ENCODE measurements around the gene ID1. TPM values are rescaled to one million over a fixed set of nuclear protein-coding genes. Genes with fewer than 3 reads are reported as not detected.
"Not testable (repeated sequence)": the region's sequence is repeated elsewhere in the genome, so short reads cannot be mapped to it uniquely, and the experiment has no call there.

ID1 gene
- total RNA-seq, 2 experiments from 2014 or later = 0.44 to 0.71 TPM

DNA sequence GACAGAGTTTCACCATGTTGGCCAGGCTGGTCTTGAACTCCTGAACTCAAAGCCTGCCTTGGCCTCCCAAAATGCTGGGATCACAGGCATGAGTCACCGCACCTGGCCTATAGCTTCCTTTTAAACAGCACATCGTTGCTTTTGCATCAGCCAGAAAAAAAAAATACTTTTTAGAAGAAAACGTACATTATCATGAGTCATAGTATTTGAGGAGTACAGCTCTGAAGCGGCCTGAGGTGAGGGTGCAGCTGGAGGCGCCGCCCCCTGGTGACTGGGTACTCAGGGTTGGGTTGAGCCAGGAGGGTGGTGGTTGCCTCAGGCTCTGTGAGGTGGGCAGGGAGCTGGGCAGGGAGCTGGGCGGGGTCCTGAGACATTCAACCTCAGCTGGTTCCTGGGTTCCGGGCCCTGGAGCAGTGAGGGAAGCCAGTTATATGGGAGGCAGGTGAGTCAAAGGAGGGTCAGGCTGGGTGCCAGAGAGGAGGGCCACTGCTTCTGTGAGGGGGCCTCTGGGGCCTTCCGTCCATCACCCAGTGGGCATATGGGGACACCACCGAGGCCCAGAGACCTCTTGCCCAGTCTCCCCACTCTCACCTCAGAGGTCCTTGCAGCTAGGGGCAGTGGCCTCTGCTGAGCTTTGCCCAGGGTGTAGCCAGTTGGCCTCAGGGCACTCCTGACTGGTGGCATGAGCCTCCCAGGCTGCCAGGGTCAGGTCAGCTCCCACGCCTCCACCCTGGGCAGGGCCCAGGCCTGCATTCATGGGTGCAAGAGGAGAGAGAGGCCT, 11.7 kb upstream of the ID1 start:
- POLR2A ChIA-PET = interaction anchor here (0.5 kb wide), 1 partner anchor 16 kb away, joined by 3 read pairs; no protein-coding TSS in a partner anchor
- CTCF ChIA-PET = interaction anchor here (0.6 to 1.2 kb wide), 4 partner anchors 9 to 24 kb away, joined by 3 to 6 read pairs (median 3); no protein-coding TSS in a partner anchor

DNA sequence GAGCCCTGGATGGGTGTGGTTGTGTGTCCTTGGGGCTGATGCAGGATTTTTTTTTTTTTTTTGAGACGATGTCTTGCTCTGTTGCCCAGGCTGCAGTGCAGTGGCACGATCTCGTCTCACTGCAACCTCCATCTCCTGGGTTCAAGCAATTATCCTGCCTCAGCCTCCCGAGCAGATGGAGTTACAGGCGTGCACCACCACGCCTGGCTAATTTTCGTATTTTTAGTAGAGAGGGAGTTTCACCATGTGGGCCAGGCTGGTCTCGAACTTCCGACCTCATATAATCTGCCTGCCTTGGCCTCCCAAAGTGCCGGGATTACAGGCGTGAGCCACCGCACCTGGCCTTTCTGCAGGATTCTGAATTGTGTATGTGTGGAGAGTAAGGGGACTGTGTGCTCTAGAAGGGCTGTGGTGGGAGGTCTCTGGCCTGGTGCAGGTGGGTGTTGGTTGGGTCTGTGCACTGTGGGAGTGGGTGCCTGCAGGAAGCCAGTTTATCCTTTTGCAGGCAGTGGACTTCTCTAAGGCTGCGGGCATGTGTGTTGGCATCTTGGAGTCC, 11.0 kb upstream of the ID1 start:
- POLR2A ChIA-PET = no interaction called here
- CTCF ChIA-PET = interaction anchor here (1.0 to 1.2 kb wide), 3 partner anchors 9 to 25 kb away, joined by 3 to 6 read pairs (median 3); no protein-coding TSS in a partner anchor

DNA sequence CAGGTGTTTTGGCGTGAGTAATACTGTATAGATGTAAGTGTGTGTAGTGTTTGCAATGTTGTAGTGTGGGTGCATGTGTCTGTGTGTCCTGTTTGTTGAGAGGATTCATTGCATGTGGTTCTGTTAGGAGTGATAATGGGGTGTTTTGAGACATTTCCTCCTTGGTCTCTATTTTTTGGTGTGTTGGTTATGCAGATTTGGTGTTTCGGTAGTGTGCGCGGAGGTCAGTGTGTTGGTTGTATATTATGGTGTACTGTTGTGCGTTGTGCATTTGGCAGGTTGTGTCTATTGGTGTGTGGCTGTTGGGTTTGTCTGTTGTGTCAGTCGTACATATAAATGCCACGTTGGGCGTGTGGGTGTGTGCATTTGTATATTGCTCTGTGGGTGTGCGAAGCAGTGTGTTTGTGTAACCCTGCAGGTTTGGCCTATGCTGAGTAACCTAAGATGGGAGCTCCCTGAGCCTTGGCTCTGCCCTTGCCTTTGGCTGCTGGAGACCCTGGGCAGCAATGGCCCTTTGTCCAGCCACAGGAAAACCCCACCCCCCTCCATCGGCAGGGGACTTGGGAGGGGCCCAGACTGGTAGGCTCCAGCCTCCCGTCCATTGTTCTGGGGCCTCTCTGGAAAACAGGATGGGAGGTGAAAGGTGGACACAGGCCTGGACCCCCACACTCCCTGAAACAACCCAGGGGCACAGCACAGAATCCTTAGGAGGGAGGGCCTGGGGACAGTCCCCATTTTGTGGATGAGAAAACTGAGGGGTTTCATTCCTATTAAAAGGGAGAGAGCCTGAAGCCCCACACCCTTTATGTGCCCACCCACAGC, 10.3 kb upstream of the ID1 start:
- CTCF ChIA-PET = no interaction called here

DNA sequence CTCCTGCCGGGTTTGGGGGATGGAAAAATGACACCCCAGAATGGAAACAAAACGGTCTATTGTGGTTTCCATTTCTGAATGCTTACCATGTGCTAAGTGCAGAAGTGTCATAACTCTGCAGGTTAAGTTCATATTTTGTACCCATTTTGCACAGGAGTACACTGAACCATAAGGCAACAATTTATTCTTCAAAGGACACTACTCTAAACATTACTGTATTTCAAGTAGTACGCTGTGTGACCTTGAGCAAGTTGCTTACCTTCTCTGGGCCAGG, 9.8 kb upstream of the ID1 start:
- POLR2A ChIA-PET = no interaction called here

More for the DNA sequence above, 10.3 kb upstream of the ID1 start:
- POLR2A ChIA-PET = no interaction called here

DNA sequence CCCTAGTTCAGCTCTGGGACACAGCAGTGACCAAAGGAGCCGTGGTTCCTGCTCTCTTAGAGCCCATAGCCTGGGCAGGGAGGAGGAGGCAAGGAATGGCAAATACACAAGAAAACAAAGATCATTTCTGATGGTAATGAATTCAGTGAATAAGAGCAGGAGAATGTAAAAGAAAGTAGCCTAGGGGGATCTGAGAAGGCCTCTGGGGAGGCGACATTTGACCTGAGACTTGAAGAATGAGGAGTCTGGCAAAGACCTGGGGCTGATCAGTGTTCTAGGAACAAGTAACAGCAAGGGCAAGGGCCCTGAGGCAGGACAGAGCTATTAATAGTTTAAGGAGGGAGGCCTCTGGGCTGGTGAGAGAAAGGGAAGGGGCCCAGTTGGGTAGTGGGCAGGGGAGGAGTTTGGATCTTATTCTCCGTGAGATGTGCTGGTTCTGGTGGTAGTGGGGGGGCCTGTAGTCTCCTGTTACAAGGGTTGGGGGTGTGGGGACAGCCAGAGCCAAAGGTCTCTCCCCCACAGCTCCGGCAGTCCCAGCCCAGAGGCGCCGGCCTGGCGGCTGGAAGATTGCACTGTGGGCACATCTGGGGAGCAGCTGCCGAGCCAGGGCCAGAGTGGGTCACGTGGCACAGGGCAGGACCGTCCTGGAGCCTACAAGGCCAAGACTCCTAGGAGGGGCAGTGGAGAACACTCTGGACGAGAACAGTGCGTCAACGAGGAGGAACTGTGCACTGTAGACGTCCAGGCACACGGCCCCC, 9.3 kb upstream of the ID1 start:
- ChIA-PET CTCF (interaction anchor here (1.5 to 2.1 kb wide), 2 partner anchors 17 to 26 kb away, joined by 5 to 7 read pairs; no protein-coding TSS in a partner anchor), POLR2A (no interaction called here)

More for the DNA sequence above, 9.8 kb upstream of the ID1 start:
- CTCF ChIA-PET = interaction anchor here (2.1 kb wide), 1 partner anchor 17 kb away, joined by 7 read pairs; no protein-coding TSS in a partner anchor

DNA sequence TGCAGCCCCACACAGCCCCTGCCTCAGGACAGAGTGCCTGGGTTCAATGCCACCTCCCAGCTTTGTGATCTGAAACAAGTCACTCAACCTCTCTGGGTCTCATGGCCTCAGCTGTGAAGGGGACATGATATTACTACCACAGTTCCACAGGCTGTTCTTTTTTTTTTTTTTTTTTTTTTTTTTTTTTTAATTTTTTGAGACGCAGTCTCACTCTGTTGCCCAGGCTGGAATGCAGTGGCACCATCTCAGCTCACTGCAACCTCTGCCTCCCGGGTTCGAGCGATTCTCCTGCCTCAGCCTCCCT, 8.7 kb upstream of the ID1 start:
- POLR2A ChIA-PET = not testable (repeated sequence)
- CTCF ChIA-PET = interaction anchor here (0.7 to 2.1 kb wide), 3 partner anchors 10 to 27 kb away, joined by 4 to 7 read pairs (median 5); no protein-coding TSS in a partner anchor

DNA sequence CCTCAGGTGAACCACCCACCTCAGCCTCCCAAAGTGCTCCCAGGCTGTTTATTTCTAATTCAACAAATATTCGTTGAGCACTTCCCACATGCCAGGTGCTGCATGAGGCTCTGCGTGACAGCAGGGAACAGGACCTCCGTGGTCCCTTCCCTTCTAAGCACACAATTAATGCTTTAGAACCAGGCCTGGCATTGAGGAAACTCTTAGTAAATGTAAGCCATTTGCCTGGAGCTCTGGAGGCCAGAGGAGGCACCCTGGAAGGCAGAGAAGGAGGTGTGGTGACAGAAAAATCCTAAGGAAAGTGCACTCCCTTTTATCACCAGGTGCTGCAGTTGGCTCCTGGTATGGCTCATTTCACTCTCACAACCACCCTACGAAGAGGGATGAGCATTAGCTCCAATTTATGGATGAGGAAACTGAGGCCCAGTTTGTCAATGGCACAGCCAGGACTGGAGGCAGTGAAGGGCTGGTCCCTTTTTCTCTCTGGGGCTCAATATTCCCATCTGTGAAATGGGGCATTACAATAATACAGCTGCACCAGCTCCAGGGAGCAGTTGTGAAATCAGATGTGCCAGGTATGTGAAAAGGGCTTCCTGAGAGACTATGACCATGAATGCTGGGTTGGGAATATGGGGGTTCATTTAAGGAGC, 8.1 kb upstream of the ID1 start:
- ChIA-PET CTCF (interaction anchor here (0.7 to 2.1 kb wide), 3 partner anchors 10 to 27 kb away, joined by 4 to 7 read pairs (median 5); no protein-coding TSS in a partner anchor), POLR2A (no interaction called here)

DNA sequence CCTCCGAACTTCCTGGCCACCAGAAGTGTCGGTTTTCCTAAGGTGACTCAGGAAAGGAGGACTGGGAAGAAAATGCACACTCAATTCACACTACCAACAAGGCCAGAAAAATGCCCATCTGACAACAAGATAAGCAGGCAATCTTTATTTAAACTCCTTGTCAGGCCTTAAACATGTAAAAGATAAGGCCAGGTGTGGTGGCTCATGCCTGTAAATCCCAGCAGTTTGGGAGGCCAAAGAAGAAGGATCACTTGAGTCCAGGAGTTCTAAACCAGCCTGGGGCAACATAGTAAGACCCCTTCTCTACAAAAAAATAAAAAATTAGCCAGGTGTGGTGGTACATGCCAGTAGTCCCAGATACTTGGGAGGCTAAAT, 7.6 kb upstream of the ID1 start:
- CTCF ChIA-PET = interaction anchor here (2.1 to 2.4 kb wide), 2 partner anchors 15 kb away, joined by 7 to 9 read pairs; no protein-coding TSS in a partner anchor
- POLR2A ChIA-PET = no interaction called here

DNA sequence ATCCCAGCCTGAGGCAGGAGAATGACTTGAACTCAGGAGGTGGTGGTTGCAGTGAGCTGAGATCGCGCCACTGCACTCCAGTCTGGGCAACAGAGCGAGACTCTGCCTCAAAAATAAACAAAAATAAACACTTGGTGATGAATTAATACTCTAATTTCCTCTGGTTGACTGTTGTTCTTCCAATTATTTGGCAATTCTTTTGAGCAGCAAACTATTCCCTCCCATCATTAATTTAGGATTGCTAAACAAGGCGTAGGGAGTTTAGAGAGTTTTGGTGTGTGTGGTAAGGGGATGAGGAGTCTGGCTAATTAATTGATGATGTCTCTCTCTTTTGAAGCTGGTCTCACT, 2.7 kb upstream of the ID1 start:
- POLR2A ChIA-PET = interaction anchor here (1.2 to 3.4 kb wide), 2 partner anchors 29 to 33 kb away, joined by 4 to 31 read pairs; no protein-coding TSS in a partner anchor

DNA sequence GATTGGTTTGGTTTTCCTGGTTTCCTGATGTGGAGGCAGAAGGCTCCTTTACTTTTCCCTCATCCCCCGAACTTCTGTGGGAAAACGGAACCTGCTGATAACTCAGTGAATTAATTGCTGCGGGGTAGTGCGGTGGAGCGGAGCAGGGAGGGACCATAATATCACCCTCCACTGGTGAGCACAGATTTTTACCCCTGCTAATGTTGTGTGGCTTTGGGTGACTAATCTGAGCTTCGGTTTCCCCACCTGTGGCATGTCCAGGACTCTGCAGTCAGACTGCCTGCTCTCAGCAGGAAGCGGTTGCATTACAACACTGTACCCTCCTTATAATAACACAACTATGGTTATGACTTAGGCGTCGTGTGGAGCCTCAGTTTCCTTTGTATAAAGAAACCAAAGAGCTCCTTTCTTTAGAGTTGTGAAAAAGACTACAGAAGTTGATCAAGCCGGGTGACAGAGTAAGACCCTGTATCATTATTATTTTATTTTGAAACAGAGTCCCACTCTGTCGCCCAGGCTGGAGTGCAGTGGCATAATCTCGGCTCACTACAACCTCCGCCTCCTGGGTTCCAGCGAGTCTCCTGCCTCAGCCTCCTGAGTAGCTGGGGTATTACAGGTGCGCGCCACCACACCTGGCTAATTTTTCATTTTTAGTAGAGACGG, 2.2 kb upstream of the ID1 start:
- CTCF ChIA-PET = interaction anchor here (0.5 to 20.5 kb wide), 12 partner anchors 9 to 121 kb away, joined by 3 to 673 read pairs (median 3); no protein-coding TSS in a partner anchor
- POLR2A ChIA-PET = interaction anchor here (1.2 to 3.4 kb wide), 2 partner anchors 30 to 33 kb away, joined by 4 to 31 read pairs; no protein-coding TSS in a partner anchor

More for the DNA sequence above, 2.7 kb upstream of the ID1 start:
- CTCF ChIA-PET = interaction anchor here (0.6 to 20.5 kb wide), 10 partner anchors 9 to 121 kb away, joined by 3 to 673 read pairs (median 3); no protein-coding TSS in a partner anchor

DNA sequence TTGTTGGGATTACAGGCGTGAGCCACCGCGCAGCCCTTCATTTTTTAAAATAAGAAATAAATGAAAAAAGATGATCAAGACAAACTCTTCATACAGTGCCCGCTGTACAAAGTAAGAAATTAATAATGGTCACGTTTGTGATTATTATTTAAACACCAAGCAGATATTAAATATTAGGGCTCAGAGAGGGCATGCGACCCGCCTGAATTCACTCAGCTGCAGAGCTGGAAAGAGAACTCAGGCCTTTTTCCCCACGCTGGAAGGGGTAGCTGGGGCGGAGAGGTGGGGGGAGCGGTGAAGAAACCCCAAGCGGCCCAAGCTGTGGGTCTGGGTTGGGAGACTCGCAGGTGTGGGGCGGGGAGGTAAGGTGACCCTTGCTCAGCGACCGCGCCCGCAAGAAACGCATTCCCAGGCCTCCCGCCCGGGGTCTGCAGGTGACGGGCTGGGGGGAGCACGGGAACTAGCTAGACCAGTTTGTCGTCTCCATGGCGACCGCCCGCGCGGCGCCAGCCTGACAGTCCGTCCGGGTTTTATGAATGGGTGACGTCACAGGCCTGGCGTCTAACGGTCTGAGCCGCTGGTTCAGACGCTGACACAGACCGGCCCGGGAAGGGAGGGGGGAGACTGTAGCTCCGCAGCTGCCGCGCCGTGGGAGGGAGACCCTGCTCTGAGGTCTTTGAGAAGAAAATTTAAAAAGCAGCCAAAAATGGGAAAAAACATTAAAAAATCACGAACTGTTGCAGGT, 1.1 kb upstream of the ID1 start:
- POLR2A ChIA-PET = interaction anchor here (0.6 to 3.4 kb wide), 4 partner anchors 9 to 89 kb away, joined by 3 to 31 read pairs (median 6); no protein-coding TSS in a partner anchor

DNA sequence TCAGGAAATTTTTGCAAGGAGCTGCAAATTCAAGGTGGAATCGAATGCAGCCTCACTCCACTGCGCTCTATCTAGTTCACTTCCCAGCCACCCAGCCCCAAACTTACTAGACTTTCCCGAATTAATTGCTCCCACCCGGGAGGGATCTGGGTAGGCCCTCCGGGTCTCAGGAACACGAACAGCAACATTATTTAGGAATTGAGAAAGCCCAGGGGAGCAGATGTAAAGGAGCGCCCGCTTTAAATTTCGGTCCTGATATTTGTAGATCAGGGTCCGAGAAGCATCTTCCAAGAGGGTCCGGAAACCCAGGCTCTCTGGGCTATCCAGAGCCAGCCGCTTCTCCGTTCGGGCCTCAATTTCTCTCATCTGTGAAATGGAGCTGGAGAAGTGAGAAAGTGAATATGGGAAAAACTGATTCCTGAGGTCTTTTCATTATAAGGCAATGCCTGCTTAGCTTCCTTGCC, 490 bp upstream of the ID1 start:
- ChIA-PET CTCF (interaction anchor here (1.0 to 20.5 kb wide), 6 partner anchors 8 to 119 kb away, joined by 3 to 673 read pairs (median 4); partner anchors contain the start of gene BCL2L1), POLR2A (interaction anchor here (0.6 to 3.4 kb wide), 4 partner anchors 8 to 88 kb away, joined by 3 to 31 read pairs (median 6); no protein-coding TSS in a partner anchor)

More for the DNA sequence above, 1.1 kb upstream of the ID1 start:
- CTCF ChIA-PET = interaction anchor here (0.7 to 20.5 kb wide), 6 partner anchors 8 to 409 kb away, joined by 3 to 673 read pairs (median 4); no protein-coding TSS in a partner anchor

DNA sequence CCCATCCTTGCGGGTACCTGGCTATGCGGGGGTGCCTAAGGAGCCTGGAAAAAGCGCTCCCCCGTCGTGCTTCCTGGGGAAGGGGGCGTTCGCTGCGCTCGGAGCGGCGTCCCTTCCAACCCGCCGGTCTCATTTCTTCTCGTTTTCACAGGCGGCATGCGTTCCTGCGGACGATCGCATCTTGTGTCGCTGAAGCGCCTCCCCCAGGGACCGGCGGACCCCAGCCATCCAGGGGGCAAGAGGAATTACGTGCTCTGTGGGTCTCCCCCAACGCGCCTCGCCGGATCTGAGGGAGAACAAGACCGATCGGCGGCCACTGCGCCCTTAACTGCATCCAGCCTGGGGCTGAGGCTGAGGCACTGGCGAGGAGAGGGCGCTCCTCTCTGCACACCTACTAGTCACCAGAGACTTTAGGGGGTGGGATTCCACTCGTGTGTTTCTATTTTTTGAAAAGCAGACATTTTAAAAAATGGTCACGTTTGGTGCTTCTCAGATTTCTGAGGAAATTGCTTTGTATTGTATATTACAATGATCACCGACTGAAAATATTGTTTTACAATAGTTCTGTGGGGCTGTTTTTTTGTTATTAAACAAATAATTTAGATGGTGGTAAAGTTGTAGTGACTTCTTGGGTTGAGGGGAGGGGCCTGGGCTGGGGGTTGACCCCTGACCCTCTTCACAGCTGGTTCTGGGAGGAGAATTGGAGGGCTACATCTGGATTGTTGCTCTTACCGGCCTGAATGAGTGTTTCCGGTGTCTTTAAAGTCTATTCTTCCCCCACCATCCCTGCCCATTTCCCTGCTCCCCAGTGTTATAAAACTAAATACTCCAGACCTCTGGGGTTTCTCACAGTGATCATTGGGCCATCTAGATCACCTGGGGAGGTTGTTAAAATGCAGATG, 1.1 kb downstream of the ID1 start:
- POLR2A ChIA-PET = interaction anchor here (3.4 kb wide), 1 partner anchor 33 kb away, joined by 31 read pairs; no protein-coding TSS in a partner anchor
- CTCF ChIA-PET = interaction anchor here (1.2 to 20.5 kb wide), 3 partner anchors 40 to 118 kb away, joined by 3 to 673 read pairs (median 4); no protein-coding TSS in a partner anchor

DNA sequence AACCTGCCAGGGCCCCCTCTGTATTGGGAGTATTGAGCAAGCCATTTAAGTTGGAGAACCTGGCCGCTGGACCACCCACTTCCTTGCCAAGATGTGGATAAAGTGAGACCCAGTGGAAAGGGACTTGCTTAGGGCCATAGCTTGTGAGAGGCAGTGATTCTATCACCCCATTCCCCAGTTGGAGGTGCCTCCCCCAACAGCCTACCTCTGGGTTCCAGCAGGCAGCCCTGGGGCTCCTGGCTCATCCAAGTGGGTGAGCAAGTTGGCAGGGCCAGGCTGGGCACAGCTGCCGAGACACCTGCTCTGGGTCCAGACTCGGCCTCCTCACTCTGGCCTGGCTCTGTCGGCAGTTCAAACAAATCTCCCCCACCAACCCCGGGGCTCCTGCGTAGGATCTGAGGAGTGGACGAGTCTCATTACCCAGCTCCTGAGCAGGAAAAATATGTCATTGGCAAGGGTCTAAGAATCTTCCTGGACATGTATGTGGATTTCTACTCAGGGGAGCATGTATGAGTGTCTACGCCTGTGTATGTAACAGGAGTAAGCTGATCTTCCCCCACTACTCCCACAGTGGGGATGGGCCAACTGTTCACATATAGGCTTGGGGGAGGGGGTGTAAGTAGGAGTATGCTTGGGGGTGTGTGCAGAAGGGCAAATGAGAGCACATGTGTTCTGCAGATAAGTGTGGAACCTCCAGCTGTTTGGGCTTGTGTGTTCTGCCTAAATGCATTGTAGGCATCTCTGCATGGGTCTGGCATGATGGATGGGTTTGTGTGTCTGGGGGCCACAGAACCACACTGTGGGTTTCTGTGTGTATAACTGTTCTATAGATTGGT, 1.9 kb downstream of the ID1 start:
- ChIA-PET POLR2A (no interaction called here), CTCF (interaction anchor here (1.3 to 20.5 kb wide), 2 partner anchors 41 to 117 kb away, joined by 3 to 673 read pairs; no protein-coding TSS in a partner anchor)
